Endothelial cell of umbilical vein (primary cell): ENCODE data around the gene TDRD10.

Experiments
- CTCF ChIP-seq, 2 donors: IDR thresholded peaks; 1 replicate in 1 of 2; 2 replicates in 1 of 2; pipeline ENCODE4 v1.5.1; 2011; ENCODE audit warnings: low read length in 2 of 2, mild to moderate bottlenecking in 2 of 2, moderate library complexity in 2 of 2, control low read depth in 1 of 2, inconsistent platforms in 1 of 2, low read depth in 1 of 2; ENCODE audit not compliant: insufficient read depth in 1 of 2; ENCODE audit errors: extremely low read depth in 1 of 2
- GATA2 ChIP-seq: IDR thresholded peaks from 2 replicates; pipeline ENCODE4 v1.7.0; 2011; ENCODE audit warnings: low read depth, mild to moderate bottlenecking, moderate library complexity, mixed read lengths, low read length; ENCODE audit not compliant: insufficient read length, insufficient read depth

GRCh38 chr1:154558720-154559465 lies 56.9 kb downstream of the TDRD10 start:
- no peak for TF ChIP-seq CTCF (IDR thresholded peaks at IDR 0.05; ENCODE audit: extremely low read depth in 1 of 2, insufficient read depth in 1 of 2, low read depth in 1 of 2, low read length in 2 of 2)
- no peak for TF ChIP-seq GATA2
